Measurements from ENCODE around the gene CERS6. TPM values are rescaled to one million over a fixed set of nuclear protein-coding genes. Genes with fewer than 3 reads are reported as not detected.
"Not testable (repeated sequence)": the region's sequence is repeated elsewhere in the genome, so short reads cannot be mapped to it uniquely, and the experiment has no call there.

CERS6 gene
- polyA plus RNA-seq, 3 donors = 50.3 to 55.1 (median 52.1) TPM

DNA sequence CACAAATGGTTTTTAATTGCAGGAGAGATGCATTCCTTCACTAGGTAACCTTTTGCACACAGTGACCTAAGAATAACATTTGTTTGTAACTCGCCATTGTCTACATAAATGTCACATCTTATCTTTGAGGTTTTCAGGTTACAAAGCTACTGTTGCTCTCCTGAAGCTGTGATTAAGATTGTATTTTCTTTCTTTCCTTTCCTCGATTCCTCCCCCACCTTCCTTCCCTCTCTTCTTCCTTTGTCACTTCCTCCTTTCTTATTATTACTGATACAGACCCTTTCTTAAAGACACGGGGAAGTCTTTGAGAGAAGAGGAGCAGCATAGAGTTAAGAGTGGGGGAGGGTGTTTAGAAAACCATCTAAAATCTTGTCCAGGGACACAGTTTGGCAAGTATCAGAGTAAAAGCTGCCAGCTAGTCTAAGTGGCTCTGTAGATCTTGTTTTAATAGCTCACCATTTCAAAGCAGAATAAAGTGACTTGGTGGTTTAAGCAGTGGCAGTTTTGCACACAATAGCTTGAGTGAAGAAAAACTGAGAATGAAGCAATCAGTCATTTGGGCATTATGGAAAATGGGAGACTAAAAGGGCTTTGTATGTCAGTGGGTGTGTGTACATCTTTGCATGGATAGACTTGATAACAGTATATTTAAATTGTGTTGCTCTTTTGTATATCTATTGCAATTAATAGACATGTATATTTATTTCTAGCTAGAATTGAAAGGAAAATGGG lies 10.9 kb downstream of the CERS6 start:
- no peak for DNase-seq (ENCODE audit: low read depth in 3 of 3, low spot score in 2 of 3)

DNA sequence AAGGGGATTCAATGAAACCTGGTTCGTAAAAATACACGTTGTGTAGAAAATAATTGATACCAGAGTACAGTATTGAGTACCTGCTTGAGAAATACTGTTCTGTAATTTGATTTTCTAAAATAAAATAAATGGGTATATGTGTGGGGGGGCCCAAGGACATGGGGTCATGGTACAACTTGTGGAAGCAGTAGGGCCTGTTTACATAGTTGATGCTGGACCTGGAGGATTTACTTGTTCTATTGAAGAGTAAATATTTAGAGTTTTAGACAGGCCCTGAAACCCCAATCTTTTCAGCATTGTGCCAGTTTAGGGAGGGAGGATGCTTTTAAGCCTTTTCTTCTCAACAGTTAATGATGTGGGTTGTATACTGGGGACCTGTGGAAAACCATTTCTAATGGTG lies 11.7 kb downstream of the CERS6 start:
- no peak for DNase-seq (ENCODE audit: low read depth in 3 of 3, low spot score in 2 of 3)

DNA sequence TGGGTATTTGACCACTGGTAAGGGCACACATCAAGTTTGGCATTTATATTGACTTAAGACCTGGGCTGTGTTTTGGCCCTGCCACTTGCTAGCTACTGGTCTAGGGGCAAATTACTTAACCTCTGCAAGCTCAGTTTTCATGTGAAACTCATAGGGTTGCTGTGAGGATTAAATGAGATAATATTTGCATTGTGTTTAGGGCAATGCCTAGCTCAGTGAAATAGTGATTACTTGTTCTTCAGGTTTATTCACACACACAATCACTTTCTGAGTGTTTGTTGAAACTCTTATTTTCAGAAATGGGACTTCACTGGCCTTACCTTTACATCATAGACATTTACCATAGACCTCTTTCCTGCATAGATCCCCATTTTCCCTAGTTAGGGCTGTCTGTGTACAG lies 12.3 kb downstream of the CERS6 start:
- DNase-seq (ENCODE audit: low read depth in 3 of 3, low spot score in 2 of 3) = no peak

DNA sequence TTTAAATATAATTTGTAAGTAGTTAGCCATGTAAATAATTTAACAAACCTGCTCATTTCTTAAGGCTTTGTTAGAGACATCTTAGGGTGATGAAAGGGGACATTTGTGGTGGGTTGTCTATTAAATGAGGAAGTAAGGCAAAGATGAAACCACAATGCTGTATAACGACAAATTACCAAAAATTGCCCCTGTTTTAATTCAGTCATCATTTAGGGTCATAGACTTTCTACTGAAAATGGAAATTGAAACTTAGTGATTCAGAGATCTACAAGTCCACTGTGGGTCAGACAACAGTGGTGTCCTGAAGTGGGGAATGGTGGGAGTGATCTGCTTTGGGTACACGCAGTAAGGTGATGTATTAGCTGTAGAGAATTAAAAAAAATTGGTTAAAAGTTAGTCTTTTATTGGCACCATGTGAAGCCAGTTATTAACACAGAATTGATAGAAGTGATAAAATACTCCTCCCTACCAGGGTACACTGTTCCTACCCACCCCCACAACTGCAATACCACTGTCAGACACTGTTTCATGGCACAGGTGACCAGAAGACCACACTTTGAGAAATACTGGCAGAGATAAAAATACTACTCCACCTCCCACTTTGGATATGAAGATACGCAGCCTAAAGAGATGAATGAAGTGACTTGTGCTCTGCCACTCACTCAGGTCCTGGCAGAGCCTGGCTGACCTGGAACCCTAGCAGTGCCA lies 13.4 kb downstream of the CERS6 start:
- DNase-seq (ENCODE audit: low read depth in 3 of 3, low spot score in 2 of 3) = no peak

DNA sequence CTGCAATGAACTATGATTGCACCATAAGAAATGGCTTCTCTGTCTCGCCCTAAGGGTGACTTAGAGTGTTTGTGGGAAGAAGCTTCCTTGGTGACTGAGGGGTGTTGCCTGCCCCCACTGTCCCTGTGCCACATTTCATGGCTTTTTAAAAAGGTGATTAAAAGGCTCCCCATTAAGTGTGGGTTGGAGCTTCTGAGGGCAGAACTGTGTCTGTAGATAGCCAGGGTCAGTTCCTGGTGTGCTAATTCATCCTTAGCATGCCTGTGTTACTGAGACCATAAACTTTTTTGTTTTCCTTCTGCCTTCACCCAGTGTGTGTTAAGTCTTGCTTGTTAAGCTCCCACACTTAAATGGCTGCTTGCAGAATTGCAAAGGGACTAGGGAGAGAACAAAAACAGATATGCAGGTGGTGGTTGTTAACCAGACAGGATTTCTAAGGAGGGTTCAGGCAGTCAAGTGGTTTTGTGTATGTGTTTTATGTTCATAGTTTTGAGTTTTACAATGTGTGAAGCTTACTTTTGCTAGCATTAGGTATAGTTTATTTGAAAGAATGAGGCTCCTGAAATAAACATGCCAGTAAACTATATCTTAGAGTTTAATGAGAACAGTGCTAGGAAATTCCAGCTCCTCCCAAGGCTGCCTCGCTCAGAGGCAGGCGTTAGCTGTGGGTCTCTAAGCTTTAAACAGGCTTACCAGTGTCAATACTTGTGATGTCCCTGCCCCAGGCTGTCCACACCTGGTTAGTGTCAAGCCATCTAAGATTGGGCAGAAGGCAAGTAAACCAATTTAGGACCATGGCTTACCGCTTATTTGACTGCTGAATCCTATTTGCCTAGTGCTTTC lies 14.5 kb downstream of the CERS6 start:
- no peak for DNase-seq (ENCODE audit: low read depth in 3 of 3, low spot score in 2 of 3)

DNA sequence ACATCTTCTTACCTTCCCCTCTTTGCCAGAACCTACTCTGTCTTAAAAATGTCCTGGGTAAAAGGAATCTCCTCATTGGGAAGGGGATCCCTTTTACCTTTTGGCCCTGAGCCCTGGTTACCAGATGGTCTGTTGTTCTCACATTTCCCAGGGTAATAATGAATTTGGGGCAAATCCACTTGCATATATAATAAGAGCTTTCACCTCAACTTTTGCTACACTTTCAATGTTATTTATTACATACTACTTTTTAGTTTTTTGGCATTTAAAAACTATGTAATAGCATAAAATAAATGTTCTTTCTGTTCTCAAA lies 15.0 kb downstream of the CERS6 start:
- no peak for DNase-seq (ENCODE audit: low read depth in 3 of 3, low spot score in 2 of 3)

DNA sequence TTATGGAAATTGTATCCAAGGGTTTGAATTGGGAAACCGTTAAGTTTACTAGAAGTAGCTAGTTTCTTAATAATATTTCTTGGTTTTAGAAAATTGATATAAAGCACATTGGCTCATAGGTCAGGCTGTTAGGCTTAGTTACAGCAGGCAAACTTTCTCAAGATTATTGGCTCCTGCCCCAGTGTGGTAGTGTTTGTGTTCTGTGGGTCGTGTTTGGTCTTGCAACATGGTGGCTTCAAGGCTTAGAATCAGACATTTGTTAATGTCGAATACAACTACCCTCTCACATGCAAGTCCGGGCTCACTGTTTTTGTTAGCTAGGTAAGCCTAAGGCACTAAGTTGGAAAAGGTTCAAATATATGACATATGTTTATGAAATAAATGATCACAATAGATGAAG lies 19.6 kb downstream of the CERS6 start:
- no peak for DNase-seq (ENCODE audit: low read depth in 3 of 3, low spot score in 2 of 3)

DNA sequence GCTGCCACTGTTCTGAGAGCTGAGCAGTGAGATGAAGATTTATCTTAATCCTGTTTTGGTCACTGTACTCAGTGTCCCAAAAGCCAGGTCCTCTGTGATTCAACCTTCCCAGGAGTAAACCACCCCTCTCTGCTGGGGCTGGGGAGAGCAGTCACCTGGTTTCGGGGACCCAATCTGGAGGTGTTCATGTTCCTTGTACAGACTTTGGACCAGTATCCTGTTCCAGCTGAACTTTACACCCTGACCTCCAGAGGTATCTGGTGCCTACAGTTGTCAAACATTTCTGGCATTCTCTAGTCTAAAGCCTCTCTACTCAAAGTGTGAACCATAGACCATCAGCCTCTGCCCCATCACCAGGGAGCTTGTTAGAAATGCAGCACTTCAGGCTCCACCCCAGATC lies 22.1 kb downstream of the CERS6 start:
- no peak for DNase-seq (ENCODE audit: low read depth in 3 of 3, low spot score in 2 of 3)

DNA sequence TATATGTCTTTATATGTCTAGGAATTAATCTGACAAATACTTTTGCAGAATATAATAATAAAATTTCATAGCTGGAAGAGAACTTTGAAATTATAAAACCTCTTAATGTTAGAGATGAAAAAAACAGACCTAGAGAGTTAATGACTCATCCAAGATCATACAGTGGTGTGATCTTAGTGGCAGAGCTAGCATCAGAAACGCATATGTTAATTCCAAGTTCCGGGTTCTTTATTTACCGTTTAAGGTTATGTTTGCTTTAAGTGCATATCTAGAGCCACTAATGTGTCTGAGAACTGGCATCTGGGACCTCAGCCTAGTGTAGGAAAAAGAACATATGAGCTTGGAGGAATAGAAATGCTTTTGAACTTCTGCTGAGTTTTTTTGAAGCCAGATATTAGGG lies 24.3 kb downstream of the CERS6 start:
- DNase-seq (ENCODE audit: low read depth in 3 of 3, low spot score in 2 of 3) = no peak

DNA sequence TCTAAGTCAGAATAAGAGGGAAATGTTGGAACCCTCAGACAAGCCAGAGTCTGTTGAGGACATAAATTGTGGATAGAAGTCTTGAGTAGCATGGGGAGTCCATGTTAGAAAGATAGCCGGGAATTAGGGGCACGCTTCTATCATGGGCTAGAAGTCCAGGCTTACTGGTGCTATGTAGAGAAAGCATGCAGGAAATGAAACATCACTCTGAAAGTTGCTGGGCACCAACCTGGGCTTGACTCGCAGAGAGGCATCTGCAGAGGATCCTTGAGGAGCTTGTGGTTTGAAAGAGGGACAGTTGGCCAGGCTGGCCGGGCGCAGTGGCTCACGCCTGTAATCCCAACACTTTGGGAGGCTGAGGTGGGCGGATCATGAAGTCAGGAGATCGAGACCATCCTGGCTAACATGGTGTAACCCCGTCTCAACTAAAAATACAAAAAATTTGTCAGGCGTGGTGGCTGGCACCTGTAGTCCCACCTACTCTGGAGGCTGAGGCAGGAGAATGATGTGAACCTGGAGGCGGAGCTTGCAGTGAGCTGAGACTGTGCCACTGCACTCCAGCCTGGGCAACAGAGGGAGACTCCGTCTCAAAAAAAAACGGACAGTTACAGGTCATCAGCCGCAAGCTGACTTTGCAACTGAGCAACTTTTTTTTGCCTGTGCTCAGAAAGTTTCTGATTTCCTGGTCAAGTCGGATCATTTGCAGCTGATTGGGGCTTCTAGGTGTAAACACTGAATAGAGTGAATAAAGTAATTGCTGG lies 24.9 kb downstream of the CERS6 start:
- DNase-seq (ENCODE audit: low read depth in 3 of 3, low spot score in 2 of 3) = no peak

DNA sequence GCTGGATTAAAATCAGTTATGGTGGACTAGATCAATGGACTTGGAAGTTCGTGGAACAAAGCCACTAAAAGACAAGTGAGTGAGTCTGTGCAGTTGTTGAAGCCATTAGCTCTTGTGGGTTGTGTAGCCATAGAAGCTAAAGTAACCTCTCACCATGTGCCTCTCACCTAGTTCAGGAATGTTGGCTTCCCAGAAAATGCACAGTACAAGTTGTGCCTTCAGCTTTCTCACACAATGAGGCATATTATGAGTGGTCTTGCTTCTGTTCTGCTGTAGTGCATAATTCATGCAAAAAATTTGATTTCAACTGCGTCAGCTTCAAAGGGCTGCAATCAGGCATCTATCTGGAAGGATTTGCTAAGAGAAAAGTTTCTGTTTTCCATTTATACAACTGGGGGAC lies 26.2 kb downstream of the CERS6 start:
- DNase-seq (ENCODE audit: low read depth in 3 of 3, low spot score in 2 of 3) = no peak

DNA sequence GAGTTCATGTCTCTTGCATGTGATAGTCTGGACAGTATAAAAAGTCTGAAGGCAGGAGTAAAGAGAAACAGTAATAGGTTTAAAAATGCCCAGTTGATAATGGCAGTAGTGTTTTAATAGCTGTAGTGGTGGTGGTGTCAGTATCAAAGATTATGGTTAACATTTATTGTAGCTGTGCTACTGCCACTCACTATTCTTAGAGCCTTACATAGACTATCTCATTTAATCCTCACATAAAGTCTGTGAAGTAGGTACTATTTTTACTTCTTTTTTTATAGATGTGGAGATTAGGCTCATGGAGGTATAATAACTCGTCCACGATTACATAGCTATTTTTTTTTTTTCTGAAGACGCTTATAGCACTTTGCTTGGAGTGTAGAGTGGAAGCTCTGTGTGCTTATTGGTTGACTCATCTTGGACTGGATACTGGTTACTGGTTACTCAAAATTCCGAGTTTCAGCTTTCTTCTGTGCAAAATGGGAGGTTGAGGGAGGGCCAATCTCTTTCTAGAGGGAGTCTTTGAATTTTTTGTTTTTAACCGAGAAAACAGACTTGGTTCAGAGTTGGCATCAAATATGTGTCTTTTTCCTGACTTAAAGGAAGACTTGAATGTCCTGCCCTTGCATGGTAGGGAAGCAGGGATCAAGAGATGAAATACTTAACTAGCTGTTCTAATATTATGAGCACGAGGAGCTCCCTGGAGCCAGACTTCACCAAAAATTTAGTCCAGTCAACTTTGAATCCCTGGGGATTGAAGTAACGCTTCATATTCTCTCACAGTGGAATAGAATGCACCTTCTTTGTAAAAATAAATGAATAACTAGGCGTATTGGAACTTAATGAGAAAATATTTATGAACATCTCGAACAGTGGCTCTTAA lies 27.1 kb downstream of the CERS6 start:
- DNase-seq (ENCODE audit: low read depth in 3 of 3, low spot score in 2 of 3) = no peak

DNA sequence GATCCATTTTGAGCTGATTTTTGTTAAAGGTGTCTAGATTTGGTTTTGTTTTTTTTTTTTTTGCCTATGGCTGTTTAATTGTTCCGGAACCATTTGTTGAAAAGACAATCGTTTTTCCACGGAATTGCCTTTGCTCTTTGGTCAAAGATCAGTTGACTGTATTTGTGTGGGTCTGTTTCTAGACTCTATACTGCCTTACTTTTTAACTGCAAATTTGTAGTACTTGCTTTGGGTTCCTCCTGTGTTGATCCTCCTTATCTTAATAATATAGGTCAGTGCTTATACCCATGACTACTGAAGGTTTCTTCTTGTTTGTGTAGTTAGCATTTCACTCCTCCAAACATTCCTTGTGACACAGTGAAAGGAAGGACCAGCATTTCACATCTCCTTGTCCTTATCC lies 30.4 kb downstream of the CERS6 start:
- no peak for DNase-seq (ENCODE audit: low read depth in 3 of 3, low spot score in 2 of 3)

DNA sequence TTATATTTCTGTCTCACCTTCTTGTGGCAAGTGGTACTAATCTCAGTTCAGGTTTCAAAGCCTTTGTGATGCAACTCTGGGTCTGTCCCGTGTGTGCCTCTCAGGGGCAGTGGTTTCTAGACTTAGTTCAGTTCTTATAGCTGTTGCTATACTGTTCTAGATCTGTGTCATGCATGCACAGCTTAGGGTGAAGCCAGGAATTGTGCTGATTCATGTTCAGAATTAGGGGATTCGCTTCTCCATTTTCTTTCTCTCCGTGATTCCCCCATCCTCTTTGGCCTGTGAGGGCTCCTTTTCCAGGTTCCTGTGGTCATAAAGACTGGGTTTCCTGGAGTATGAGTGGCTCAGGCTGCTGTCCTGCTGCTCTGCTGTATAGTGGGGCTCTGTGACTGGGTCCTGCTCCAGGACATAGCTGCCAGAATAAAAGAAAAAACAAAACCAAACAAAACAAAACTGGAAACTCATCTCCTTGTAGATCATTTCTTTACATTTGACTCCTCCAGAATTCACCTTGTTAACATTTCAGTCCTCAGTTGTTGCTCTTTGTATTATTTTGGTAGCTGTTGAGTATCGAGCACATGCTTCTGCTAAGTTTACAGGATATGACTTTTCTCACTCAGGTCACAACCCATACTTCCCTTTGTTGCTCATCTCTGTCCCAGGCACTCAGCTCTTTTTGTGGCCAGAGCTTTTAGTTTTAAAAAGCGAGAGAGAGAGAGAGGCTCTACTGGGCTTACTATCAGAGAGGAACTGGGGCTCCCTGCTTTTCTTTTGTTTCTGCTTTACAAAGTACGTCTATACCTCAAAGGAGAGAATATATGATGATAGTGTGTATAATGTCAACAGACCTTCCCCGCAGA lies 34.2 kb downstream of the CERS6 start:
- no peak for DNase-seq (ENCODE audit: low read depth in 3 of 3, low spot score in 2 of 3)

DNA sequence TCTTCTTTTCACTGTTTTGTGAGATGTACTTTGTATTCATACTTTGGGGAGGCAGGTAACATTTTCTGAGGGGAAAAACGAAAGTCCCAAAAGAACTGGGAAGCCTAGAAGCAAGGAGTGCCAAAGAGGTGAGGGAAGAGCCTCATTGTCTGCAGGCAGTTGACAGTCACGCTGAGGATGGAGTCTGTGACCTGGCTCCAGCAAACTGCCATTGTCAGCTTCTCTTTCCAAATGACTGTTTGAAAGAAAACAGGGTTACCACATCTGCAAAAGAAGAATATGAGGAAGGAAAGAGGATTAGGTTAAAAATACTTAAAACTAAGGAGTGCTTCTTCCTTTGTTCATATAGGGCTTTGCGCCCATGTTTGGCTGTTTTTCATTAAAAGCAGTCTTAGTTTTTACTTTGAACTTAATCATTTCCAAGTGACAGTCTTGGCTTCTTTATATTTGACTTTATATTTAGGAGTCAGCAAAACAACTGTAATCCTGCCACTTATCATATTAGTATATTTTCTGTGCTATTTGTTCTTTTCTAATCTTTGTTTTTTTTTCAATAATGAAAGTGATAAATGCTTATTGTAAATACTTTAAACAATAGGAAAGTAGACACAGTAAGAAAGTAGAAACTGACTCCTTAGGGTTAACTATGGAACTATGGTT lies 35.0 kb downstream of the CERS6 start:
- no peak for DNase-seq (ENCODE audit: low read depth in 3 of 3, low spot score in 2 of 3)

DNA sequence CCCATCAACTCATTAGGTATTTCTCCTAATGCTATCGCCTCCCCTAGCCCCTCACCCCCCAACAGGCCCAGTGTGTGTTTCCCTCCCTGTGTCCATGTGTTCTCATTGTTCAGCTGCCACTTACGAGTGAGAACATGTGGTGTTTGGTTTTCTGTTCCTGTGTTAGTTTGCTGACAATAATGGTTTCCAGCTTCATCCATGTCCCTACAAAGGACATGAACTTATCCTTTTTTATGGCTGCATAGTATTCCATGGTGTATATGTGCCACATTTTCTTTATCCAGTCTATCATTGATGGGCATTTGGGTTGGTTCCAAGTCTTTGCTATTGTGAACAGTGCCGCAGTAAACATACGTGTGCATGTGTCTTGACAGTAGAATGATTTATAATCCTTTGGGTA lies 35.7 kb downstream of the CERS6 start:
- DNase-seq (ENCODE audit: low read depth in 3 of 3, low spot score in 2 of 3) = not testable (repeated sequence)

DNA sequence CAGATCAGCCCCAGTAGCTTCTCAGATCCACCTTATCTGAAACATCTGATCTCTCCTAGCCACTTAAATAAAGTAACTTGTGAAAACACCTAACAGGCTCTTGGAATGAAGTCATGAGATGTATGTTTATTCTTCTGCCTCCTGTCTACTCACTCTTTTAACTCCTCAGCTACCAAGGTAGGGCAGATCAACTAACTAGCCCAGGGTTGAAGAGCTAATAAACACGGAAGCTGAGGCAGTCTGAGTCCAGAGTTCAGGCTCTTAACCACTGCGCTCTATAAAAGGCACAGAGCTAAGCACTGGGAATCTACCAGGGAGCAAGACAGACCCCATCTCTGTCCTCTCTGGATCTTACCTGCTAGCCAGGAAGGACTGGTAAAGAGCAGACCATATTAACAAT lies 37.1 kb downstream of the CERS6 start:
- DNase-seq (ENCODE audit: low read depth in 3 of 3, low spot score in 2 of 3) = not testable (repeated sequence)

DNA sequence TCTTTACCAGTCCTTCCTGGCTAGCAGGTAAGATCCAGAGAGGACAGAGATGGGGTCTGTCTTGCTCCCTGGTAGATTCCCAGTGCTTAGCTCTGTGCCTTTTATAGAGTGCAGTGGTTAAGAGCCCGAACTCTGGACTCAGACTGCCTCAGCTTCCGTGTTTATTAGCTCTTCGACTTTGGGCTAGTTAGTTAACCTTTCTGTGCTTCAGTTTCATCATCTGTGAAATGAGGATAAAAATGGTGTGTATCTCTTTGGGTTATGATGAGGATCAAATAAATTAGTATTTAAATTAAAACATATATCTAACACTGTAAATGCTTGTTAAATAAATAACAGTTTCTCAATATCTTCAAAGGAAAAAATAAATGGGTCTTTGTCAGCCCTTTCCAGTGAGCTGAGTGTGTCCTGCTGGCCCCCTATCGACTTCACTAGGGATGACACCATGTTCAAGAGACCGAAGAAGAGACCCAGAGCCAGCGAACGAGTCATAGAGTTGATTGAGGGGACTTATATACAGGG lies 38.2 kb downstream of the CERS6 start:
- no peak for DNase-seq (ENCODE audit: low read depth in 3 of 3, low spot score in 2 of 3)

Measured in right renal cortex interstitium (tissue), 3 donors.